Lower leg skin (tissue), 4 donors: ENCODE data around the gene DLGAP4. TPM values are rescaled to one million over a fixed set of nuclear protein-coding genes. Genes with fewer than 3 reads are reported as not detected.

ENCODE experiments used
- DNase-seq, 2 donors: peaks; one replicate each; pipeline ENCODE4 v3.0.0-alpha.2; 2019; ENCODE audit warnings: low spot score in 2 of 2
- H3K4me3 ChIP-seq: fragments of 200-600 bp; sonication (generic); 2 replicates; pipeline ENCODE4 v1.5.1; 2017; ENCODE audit warnings: mild to moderate bottlenecking, low read depth; ENCODE audit not compliant: poor library complexity, severe bottlenecking
- POLR2A ChIP-seq, 2 donors: fragments of 450-650 bp; IDR thresholded peaks; one replicate each; pipeline ENCODE4 v1.6.1; 2016 to 2017; ENCODE audit warnings: antibody characterized with exemption in 2 of 2, mild to moderate bottlenecking in 1 of 2, moderate library complexity in 1 of 2
- WGBS, 2 donors: methylation state at CpG; one replicate each; pipeline ENCODE4 v1.1.5; 2018; 5-methylcytosine and 5-hydroxymethylcytosine counted together
- intact Hi-C: fragments of 100-400 bp; cut with DNase I; formaldehyde crosslinking; loops from one replicate; pipeline ENCODE4 v1.15.0; 2023; ENCODE audit warnings: low total_unique reads
- total RNA-seq, 4 donors: library from RNA; depleted of rRNA; stranded (reverse); fragments of >200 nt; gene quantifications; one replicate each; pipeline ENCODE4 v1.1.0, GENCODE V29; 2016
- TF ChIP-seq, protein P1 (sequence below), 3 donors: fragments of 450-650 bp; IDR thresholded peaks; one replicate each; pipeline ENCODE4 v1.5.1; 2016; ENCODE audit warnings: antibody characterized with exemption in 3 of 3, mild to moderate bottlenecking in 3 of 3, moderate library complexity in 2 of 3

The DLGAP4 gene
- total RNA-seq, 4 donors from 2014 or later, result 75.9 to 162 (median 87.7) TPM

DNA sequence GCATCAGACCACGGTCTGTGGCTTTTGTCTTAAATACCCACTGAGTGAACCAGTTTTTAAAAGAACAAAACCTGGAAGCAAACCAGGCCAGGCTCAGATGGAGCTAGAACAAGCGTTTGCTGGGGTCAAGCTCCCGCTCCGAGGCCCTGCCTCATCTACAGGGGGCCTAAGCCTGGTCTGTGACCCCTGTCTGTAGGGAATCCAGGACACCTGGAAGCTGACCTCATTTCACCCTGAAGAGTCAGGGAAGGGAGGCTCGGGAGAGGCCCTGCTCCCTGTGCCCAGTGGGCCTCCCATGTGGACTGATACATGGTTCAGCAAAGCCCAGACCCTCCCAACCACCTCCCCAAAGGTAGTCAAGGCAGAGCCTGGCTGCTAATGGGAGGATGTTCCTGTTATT lies 26.8 kb upstream of the DLGAP4 start:
- WGBS, 2 donors, result 55 to 69% methylated on average over 5 of the region's 5 CpGs
- DNase-seq, result peak in 1 of 2 donors; percentile 21
- intact Hi-C loops, result no loop called here
- H3K4me3 ChIP-seq, result no peak overlapping the region
- no peak for TF ChIP-seq POLR2A (IDR thresholded peaks at IDR 0.05)
- TF ChIP-seq, protein P1, sequence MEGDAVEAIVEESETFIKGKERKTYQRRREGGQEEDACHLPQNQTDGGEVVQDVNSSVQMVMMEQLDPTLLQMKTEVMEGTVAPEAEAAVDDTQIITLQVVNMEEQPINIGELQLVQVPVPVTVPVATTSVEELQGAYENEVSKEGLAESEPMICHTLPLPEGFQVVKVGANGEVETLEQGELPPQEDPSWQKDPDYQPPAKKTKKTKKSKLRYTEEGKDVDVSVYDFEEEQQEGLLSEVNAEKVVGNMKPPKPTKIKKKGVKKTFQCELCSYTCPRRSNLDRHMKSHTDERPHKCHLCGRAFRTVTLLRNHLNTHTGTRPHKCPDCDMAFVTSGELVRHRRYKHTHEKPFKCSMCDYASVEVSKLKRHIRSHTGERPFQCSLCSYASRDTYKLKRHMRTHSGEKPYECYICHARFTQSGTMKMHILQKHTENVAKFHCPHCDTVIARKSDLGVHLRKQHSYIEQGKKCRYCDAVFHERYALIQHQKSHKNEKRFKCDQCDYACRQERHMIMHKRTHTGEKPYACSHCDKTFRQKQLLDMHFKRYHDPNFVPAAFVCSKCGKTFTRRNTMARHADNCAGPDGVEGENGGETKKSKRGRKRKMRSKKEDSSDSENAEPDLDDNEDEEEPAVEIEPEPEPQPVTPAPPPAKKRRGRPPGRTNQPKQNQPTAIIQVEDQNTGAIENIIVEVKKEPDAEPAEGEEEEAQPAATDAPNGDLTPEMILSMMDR (IDR thresholded peaks at IDR 0.05), result no peak

DNA sequence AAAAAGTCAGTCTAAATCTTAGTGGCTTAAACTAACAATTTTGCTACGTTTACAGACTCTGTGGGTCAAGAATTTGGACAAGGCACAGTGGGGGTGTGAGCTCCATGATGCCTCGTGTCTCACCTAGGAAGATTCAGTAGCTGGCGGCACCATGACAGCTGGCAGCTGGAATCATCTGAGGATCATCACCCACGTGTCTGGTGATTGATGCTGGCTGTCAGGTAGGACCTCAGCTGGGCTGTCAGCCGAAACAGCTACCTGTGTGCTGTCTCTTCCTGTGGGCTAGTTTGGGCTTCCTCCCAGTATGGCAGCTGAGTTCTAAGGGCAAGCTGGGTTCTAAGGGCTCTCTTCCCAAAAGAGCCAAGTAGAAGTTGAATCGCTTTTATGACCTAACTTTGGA lies 26.4 kb upstream of the DLGAP4 start:
- intact Hi-C loops, result no loop called here
- DNase-seq, result peak in 1 of 2 donors; percentile 39
- TF ChIP-seq, protein P1 (IDR thresholded peaks at IDR 0.05), result no peak
- TF ChIP-seq POLR2A (IDR thresholded peaks at IDR 0.05), result no peak
- H3K4me3 ChIP-seq, result no peak overlapping the region
- 77 to 78% methylated on average over 6 of the region's 6 CpGs for WGBS, 2 donors

DNA sequence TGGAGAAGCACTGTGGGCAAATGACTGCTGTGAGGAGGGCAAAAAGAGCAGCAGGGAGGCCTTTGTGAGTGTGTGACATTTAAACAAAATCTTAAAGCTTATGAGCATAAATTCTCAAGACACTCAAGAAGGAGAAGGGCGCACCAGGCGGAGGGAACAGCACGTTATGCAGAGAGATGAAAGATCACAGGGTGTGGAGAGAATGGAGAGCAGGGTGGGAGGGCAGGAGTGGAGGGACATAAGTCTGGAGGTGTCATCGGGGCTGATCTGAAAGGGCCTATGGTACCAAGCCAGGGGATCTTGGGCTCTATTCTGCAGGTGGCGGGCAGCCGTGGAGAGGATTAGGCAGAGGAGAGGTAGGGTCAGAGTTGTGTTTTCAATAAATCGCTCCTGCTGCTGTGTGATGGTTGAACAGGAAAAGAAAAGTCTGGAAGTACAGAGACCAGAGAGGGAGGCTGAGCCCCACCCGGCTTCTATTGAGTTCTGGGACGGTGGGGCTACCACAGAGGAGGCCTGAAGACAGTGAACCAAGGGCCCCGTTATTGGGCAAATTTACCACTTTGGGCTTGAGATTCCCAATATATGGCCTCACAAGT lies 24.3 kb upstream of the DLGAP4 start:
- H3K4me3 ChIP-seq, result no peak overlapping the region
- DNase-seq, result peak in 1 of 2 donors; percentile 70
- WGBS, 2 donors, result 72 to 76% methylated on average over 10 of the region's 10 CpGs
- TF ChIP-seq, protein P1 (IDR thresholded peaks at IDR 0.05), result no peak
- TF ChIP-seq POLR2A (IDR thresholded peaks at IDR 0.05), result no peak
- intact Hi-C loops, result no loop called here

DNA sequence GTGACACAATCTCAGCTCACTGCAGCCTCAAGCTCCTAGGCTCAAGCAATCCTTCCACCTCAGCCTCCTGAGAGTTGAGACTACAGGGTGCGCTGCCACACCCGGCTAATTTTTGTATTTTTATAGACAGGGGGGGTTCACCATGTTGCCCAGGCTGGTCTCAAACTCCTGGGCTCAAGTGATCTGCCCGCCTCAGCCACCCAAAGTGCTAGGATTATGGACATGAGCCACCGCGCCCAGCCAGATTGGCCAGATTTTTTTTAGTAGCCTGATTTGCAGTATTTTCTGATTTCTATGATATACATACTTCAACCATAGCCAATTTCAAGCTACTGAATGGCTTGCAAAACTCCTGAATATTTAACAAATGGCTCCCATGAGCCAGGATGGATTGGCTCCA lies 21.4 kb upstream of the DLGAP4 start:
- DNase-seq, result peak in 1 of 2 donors; percentile 80
- WGBS, 2 donors, result 89 to 92% methylated on average over 5 of the region's 5 CpGs
- intact Hi-C loops, result no loop called here
- H3K4me3 ChIP-seq, result no peak overlapping the region
- TF ChIP-seq, protein P1 (IDR thresholded peaks at IDR 0.05), result no peak
- TF ChIP-seq POLR2A (IDR thresholded peaks at IDR 0.05), result no peak

DNA sequence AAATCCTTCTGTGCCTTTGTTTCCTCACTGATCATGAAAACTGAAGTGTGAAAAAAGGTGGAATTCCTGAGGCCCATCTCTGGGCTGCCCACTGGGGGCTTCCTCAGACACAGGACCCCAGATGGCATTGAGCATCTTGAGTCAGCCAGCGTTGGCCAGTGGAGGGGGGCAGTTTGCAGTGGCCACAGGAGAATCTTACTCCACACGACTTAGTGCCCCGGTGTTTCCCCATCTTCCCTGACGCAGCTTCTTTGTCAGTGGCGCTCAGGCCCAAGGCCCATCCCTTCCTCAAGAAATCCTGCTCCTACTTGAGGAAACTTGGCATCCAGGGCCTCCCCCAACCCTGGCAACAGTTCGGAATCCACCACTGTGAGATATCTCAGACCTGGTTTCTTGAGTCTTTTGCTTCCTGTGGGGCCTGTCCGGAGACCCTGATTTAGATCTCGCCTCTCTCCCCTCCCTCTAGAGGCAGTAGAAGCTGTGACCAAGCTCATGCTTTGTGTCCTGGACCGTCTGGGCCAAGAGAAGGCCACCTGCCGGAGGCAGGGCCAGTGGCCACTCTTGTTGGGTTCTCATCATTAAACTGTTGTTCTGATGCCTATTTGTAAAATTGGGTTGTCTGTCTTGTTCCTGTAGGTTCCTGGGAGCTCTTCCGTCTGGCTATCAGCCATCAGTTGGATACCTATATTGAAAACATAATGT lies 20.2 kb upstream of the DLGAP4 start:
- no peak overlapping the region for H3K4me3 ChIP-seq
- no peak for TF ChIP-seq POLR2A (IDR thresholded peaks at IDR 0.05)
- TF ChIP-seq, protein P1 (IDR thresholded peaks at IDR 0.05), result no peak
- 79 to 81% methylated on average over 11 of the region's 11 CpGs for WGBS, 2 donors
- peak in 1 of 2 donors; percentile 56 for DNase-seq
- intact Hi-C loops, result no loop called here
